ENCODE measurements around the gene RASA2. TPM values are rescaled to one million over a fixed set of nuclear protein-coding genes. Genes with fewer than 3 reads are reported as not detected.

Gene RASA2
- total and polyA plus RNA-seq, 9 of the 15 experiments (the other 6 are each of a cell fraction or from before 2014, with no cell fraction given) = 2.0 to 12.8 (median 9.5) TPM

DNA sequence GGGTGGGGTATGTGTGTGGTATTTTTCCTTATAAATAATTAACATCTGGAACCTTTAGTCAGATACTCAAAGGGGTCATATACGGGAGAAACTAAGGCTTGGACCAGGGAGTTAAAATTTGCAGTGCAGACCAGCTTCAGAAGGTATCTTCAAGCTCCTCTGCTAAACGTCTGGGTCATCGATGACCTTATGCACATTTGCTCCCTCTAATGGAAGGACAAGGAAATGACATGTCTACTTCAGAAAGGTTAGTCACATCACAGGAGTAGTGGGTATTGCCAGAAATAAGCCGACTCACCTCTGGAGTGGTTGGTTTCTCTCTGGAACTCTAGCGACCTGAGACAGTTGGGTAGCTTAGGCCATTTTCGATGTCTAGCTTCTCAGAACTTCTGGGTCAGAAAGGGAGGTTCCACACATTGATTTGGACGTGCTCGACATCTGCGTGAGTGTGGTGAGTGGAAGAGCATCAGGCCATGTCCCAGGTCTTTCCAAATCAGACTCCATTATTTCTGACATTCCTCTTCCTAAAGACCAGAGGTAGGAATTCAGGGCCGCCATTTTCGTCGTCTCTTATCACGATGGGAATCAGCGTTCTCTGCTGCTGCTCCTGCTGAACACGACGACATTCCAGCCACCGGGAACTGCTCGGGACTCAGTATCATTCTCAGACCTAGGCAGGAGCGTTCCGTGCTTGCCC lies 31.8 kb upstream of the RASA2 start:
- POLR2A ChIA-PET = interaction anchor here (0.6 to 3.3 kb wide), 13 partner anchors 9 to 1944 kb away, joined by 3 to 25 read pairs (median 3); partner anchors contain the start of gene ZBTB38
- Histone ChIP-seq H3K27me3 (ENCODE audit: control insufficient read depth in 2 of 2, insufficient read depth in 2 of 2, low read length in 2 of 2) (no peaks in the 10 kb centered on the region), H3K9me3 (replicated peaks; ENCODE audit: control insufficient read depth, insufficient read depth, low read depth, low read length) (no peaks in the 10 kb centered on the region), H3K36me3 (ENCODE audit: control insufficient read depth, insufficient read depth, low read length) (no peaks in the 10 kb centered on the region), H3K9me1 (ENCODE audit: control insufficient read depth, insufficient read depth, low read length) (no peaks in the 10 kb centered on the region), H3K4me2 (ENCODE audit: insufficient read depth, low read length) (peak overlapping the region; percentile 44), H2AFZ (ENCODE audit: low read depth, low read length) (peak overlapping the region; percentile 89), H4K20me1 (replicated peaks; ENCODE audit: control insufficient read depth, insufficient read depth, low read length) (no peaks in the 10 kb centered on the region), H3K27ac (ENCODE audit: extremely low read depth, low read depth, low read length) (no peak overlapping the region), H3K4me3 (no peak overlapping the region), H3K4me1 (replicated peaks in 1 of 2; ENCODE audit: control insufficient read depth in 2 of 2, insufficient read depth in 2 of 2, low read length in 2 of 2) (peaks cover 26 to 69% of the 10 kb centered on the region in 2 experiments), H3K79me2 (ENCODE audit: control insufficient read depth, insufficient read depth, low read length) (no peaks in the 10 kb centered on the region), H3K9ac (ENCODE audit: insufficient read depth in 1 of 2, low read depth in 2 of 2, low read length in 2 of 2) (no peak overlapping the region)
- ATAC-seq (peak; percentile 75), FAIRE-seq (peak; percentile 95), DNase-seq (ENCODE audit: extremely low read depth in 1 of 4, low spot score in 3 of 4) (peak; percentile 71 to 86 (median 77))
- in situ Hi-C loops (cut with MboI) = loop anchor here (5.0 kb wide), 2 partner anchors 143 to 218 kb away; no protein-coding TSS in a partner anchor
- 47% methylated on average over 20 of the region's 20 CpGs for WGBS (ENCODE audit: insufficient coverage, low coverage, missing lambda C conversion rate)
- no TSS peak for BruUV-seq (replicated peaks)
- intact Hi-C loops (cut with micrococcal nuclease) = no loop called here
- CTCF ChIA-PET (ENCODE audit: low intra/inter-chr PET ratio) = interaction anchor here (0.6 to 1.3 kb wide), 3 partner anchors 143 to 645 kb away, joined by 4 to 7 read pairs (median 6); no protein-coding TSS in a partner anchor
- no peak for TF ChIP-seq EHMT2 (IDR thresholded peaks at IDR 0.05)
- TF ChIP-seq ZNF316 (IDR thresholded peaks at IDR 0.05) = peak; percentile 34
- 0 out of 2 replicates have a peak, but pooled peaks have one; percentile 29 for TF ChIP-seq ATF7 (IDR thresholded peaks at IDR 0.05)
- no peak for TF ChIP-seq ZNF436 (CRISPR knock-in tag; IDR thresholded peaks at IDR 0.05)
- TF ChIP-seq, protein P1, sequence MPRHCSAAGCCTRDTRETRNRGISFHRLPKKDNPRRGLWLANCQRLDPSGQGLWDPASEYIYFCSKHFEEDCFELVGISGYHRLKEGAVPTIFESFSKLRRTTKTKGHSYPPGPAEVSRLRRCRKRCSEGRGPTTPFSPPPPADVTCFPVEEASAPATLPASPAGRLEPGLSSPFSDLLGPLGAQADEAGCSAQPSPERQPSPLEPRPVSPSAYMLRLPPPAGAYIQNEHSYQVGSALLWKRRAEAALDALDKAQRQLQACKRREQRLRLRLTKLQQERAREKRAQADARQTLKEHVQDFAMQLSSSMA (CRISPR knock-in tag; IDR thresholded peaks at IDR 0.05) = no peak
- TF ChIP-seq, protein P2, sequence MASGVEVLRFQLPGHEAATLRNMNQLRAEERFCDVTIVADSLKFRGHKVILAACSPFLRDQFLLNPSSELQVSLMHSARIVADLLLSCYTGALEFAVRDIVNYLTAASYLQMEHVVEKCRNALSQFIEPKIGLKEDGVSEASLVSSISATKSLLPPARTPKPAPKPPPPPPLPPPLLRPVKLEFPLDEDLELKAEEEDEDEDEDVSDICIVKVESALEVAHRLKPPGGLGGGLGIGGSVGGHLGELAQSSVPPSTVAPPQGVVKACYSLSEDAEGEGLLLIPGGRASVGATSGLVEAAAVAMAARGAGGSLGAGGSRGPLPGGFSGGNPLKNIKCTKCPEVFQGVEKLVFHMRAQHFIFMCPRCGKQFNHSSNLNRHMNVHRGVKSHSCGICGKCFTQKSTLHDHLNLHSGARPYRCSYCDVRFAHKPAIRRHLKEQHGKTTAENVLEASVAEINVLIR (CRISPR knock-in tag; IDR thresholded peaks at IDR 0.05) = no peak
- TF ChIP-seq, protein P3, sequence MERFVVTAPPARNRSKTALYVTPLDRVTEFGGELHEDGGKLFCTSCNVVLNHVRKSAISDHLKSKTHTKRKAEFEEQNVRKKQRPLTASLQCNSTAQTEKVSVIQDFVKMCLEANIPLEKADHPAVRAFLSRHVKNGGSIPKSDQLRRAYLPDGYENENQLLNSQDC (CRISPR knock-in tag; IDR thresholded peaks at IDR 0.05) = no peak
- TF ChIP-seq CCAR2 (IDR thresholded peaks at IDR 0.05; ENCODE audit: low read depth, low read length) = no peak
- TF ChIP-seq EP400 (IDR thresholded peaks at IDR 0.05) = no peak
- TF ChIP-seq, protein P4, sequence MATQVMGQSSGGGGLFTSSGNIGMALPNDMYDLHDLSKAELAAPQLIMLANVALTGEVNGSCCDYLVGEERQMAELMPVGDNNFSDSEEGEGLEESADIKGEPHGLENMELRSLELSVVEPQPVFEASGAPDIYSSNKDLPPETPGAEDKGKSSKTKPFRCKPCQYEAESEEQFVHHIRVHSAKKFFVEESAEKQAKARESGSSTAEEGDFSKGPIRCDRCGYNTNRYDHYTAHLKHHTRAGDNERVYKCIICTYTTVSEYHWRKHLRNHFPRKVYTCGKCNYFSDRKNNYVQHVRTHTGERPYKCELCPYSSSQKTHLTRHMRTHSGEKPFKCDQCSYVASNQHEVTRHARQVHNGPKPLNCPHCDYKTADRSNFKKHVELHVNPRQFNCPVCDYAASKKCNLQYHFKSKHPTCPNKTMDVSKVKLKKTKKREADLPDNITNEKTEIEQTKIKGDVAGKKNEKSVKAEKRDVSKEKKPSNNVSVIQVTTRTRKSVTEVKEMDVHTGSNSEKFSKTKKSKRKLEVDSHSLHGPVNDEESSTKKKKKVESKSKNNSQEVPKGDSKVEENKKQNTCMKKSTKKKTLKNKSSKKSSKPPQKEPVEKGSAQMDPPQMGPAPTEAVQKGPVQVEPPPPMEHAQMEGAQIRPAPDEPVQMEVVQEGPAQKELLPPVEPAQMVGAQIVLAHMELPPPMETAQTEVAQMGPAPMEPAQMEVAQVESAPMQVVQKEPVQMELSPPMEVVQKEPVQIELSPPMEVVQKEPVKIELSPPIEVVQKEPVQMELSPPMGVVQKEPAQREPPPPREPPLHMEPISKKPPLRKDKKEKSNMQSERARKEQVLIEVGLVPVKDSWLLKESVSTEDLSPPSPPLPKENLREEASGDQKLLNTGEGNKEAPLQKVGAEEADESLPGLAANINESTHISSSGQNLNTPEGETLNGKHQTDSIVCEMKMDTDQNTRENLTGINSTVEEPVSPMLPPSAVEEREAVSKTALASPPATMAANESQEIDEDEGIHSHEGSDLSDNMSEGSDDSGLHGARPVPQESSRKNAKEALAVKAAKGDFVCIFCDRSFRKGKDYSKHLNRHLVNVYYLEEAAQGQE (IDR thresholded peaks at IDR 0.05; ENCODE audit: borderline replicate concordance) = peak; percentile 64; the same call in 1 of the 2 replicates
- TF ChIP-seq, protein P4 (CRISPR knock-in tag; IDR thresholded peaks at IDR 0.05; ENCODE audit: low read depth) = no peak
- TF ChIP-seq IFI16 (CRISPR knock-in tag; IDR thresholded peaks at IDR 0.05) = no peak
- TF ChIP-seq ZNF551 (CRISPR knock-in tag; IDR thresholded peaks at IDR 0.05) = no peak

Data from K562 (cell line).